Measurements from ENCODE around the gene KATNBL1. TPM values are rescaled to one million over a fixed set of nuclear protein-coding genes. Genes with fewer than 3 reads are reported as not detected.

The KATNBL1 gene
- total RNA-seq, 1 experiment from 2014 or later: 46.8 TPM

DNA sequence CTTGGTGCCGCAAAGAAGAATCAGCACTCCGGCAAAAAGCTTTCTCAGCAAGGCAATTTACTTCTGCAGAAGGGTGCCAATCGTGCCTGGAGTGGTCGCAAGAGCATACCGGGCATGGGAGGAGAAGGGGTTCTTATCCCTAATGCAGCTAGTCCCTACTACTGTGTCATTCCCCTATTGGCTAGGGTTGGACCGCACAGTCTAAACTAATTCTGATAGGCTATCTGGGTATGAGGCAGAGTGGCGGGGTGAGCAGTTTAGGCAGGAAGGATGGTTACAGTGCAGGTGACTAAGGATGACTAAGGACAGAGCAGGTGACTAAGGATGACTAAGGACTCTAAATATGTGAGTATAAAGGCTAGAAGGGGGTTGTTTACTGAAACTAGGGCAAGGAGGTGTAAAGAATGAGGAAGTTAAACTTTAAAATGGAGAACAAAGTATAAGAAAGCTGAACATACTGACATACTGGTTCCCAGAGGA lies 55.1 kb downstream of the KATNBL1 start:
- Histone ChIP-seq H2BK15ac (ENCODE audit: low read depth, low read length) (no peak overlapping the region), H3K9ac (ENCODE audit: extremely low read depth, insufficient read length, low read length) (no peak overlapping the region), H3K23me2 (ENCODE audit: insufficient read length, low read depth, low read length, poor library complexity, severe bottlenecking) (no peaks in the 10 kb centered on the region), H2BK120ac (ENCODE audit: low read depth, low read length, poor library complexity, severe bottlenecking) (no peak overlapping the region), H3K4me2 (ENCODE audit: insufficient read depth, insufficient read length, low read length) (no peak overlapping the region), H3T11ph (ENCODE audit: low read length) (no peak overlapping the region), H3K18ac (ENCODE audit: insufficient read length, low read depth, low read length) (no peak overlapping the region), H3K79me2 (ENCODE audit: insufficient read depth, low read length) (no peaks in the 10 kb centered on the region), H2BK5ac (ENCODE audit: insufficient read length, low read length) (no peak overlapping the region), H3K79me1 (ENCODE audit: insufficient read depth, low read depth, low read length, poor library complexity, severe bottlenecking) (no peaks in the 10 kb centered on the region), H2BK12ac (ENCODE audit: insufficient read length, low read depth, low read length) (no peak overlapping the region), H2AFZ (ENCODE audit: low read length) (no peak overlapping the region), H2AK5ac (ENCODE audit: insufficient read length, low read length) (no peak overlapping the region), H2BK20ac (ENCODE audit: low read depth, low read length, poor library complexity, severe bottlenecking) (no peak overlapping the region), H3K23ac (ENCODE audit: insufficient read length, low read depth, low read length) (no peak overlapping the region), H4K91ac (ENCODE audit: insufficient read length, low read depth, low read length) (no peak overlapping the region), H3K9me3 (ENCODE audit: control insufficient read depth, low read depth, low read length) (peaks cover 9% of the 10 kb centered on the region), H4K20me1 (ENCODE audit: control insufficient read depth, insufficient read depth, insufficient read length) (no peaks in the 10 kb centered on the region), H4K5ac (ENCODE audit: insufficient read length, low read depth, low read length) (no peak overlapping the region), H3K27me3 (ENCODE audit: insufficient read depth, low read length) (no peaks in the 10 kb centered on the region), H4K8ac (replicated peaks; ENCODE audit: insufficient read length, low read depth, low read length) (no peak overlapping the region), H3K4ac (ENCODE audit: low read depth, low read length) (no peak overlapping the region), H3K56ac (ENCODE audit: insufficient read length, low read depth, low read length) (no peak overlapping the region), H3K14ac (ENCODE audit: insufficient read depth, low read length) (no peak overlapping the region), H3K4me1 (ENCODE audit: insufficient read depth, low read length) (no peaks in the 10 kb centered on the region), H3K27ac (ENCODE audit: insufficient read length, low read depth, low read length) (no peak overlapping the region)
- Mint-ChIP-seq H3K27ac (no peak overlapping the region), H3K36me3 (ENCODE audit: insufficient read depth in 1 of 3, low read depth in 3 of 3) (peaks cover 62 to 87% (median 78%) of the 10 kb centered on the region in 3 experiments), H3K4me3 (no peak overlapping the region), H3K9me3 (peaks cover 13 to 18% of the 10 kb centered on the region in 2 experiments), H3K4me1 (no peaks in the 10 kb centered on the region), H3K27me3 (ENCODE audit: low read depth) (no peaks in the 10 kb centered on the region)
- TF ChIP-seq, protein P1, sequence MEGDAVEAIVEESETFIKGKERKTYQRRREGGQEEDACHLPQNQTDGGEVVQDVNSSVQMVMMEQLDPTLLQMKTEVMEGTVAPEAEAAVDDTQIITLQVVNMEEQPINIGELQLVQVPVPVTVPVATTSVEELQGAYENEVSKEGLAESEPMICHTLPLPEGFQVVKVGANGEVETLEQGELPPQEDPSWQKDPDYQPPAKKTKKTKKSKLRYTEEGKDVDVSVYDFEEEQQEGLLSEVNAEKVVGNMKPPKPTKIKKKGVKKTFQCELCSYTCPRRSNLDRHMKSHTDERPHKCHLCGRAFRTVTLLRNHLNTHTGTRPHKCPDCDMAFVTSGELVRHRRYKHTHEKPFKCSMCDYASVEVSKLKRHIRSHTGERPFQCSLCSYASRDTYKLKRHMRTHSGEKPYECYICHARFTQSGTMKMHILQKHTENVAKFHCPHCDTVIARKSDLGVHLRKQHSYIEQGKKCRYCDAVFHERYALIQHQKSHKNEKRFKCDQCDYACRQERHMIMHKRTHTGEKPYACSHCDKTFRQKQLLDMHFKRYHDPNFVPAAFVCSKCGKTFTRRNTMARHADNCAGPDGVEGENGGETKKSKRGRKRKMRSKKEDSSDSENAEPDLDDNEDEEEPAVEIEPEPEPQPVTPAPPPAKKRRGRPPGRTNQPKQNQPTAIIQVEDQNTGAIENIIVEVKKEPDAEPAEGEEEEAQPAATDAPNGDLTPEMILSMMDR (conservative IDR thresholded peaks at IDR 0.05): no peak
- DNase-seq: peak; percentile 82
- WGBS (ENCODE audit: extremely low coverage, insufficient read length, low lambda C conversion rate): no CpG with 5 or more reads among the region's 7 CpGs

Data from H9 (cell line).